ENCODE results near the gene ERBIN. TPM values are rescaled to one million over a fixed set of nuclear protein-coding genes. Genes with fewer than 3 reads are reported as not detected.

Gene ERBIN
- total RNA-seq, 4 donors from 2014 or later, result 78.2 to 104 (median 95.3) TPM

DNA sequence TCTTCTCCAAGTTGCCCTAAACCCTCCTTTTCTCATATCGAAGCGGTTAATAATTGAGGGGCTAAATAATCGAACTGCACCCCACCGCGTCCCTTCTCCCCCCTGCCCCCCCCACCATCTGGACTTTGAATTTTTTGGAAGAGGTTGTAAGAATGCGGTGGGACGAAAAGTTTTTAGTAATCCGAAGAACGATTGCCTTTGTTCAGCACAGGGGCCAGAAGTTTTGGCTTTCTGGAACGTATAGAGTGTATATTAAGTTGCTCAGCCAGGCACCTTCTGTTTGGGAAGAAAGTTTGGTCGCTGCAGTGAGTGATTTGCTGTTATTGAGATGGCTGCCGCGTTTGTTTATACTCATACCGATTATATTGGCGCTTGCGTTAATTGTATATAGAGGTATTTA is 518 bp downstream of the ERBIN start:
- intact Hi-C loops (cut with DNase I; ENCODE audit: low total_unique reads), result loop anchor here (5.0 kb wide), 1 partner anchor 215 kb away; the partner anchor contains the start of gene SREK1
- no peak for TF ChIP-seq POLR2A (IDR thresholded peaks at IDR 0.05)
- TF ChIP-seq, protein P1, sequence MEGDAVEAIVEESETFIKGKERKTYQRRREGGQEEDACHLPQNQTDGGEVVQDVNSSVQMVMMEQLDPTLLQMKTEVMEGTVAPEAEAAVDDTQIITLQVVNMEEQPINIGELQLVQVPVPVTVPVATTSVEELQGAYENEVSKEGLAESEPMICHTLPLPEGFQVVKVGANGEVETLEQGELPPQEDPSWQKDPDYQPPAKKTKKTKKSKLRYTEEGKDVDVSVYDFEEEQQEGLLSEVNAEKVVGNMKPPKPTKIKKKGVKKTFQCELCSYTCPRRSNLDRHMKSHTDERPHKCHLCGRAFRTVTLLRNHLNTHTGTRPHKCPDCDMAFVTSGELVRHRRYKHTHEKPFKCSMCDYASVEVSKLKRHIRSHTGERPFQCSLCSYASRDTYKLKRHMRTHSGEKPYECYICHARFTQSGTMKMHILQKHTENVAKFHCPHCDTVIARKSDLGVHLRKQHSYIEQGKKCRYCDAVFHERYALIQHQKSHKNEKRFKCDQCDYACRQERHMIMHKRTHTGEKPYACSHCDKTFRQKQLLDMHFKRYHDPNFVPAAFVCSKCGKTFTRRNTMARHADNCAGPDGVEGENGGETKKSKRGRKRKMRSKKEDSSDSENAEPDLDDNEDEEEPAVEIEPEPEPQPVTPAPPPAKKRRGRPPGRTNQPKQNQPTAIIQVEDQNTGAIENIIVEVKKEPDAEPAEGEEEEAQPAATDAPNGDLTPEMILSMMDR (IDR thresholded peaks at IDR 0.05), result no peak
- H3K4me3 ChIP-seq (ENCODE audit: low read depth, poor library complexity, severe bottlenecking), result peak overlapping the region; percentile 87
- no peak for DNase-seq (ENCODE audit: low spot score in 2 of 2)
- WGBS, 2 donors, result 0 to 1% methylated on average over 16 of the region's 16 CpGs

DNA sequence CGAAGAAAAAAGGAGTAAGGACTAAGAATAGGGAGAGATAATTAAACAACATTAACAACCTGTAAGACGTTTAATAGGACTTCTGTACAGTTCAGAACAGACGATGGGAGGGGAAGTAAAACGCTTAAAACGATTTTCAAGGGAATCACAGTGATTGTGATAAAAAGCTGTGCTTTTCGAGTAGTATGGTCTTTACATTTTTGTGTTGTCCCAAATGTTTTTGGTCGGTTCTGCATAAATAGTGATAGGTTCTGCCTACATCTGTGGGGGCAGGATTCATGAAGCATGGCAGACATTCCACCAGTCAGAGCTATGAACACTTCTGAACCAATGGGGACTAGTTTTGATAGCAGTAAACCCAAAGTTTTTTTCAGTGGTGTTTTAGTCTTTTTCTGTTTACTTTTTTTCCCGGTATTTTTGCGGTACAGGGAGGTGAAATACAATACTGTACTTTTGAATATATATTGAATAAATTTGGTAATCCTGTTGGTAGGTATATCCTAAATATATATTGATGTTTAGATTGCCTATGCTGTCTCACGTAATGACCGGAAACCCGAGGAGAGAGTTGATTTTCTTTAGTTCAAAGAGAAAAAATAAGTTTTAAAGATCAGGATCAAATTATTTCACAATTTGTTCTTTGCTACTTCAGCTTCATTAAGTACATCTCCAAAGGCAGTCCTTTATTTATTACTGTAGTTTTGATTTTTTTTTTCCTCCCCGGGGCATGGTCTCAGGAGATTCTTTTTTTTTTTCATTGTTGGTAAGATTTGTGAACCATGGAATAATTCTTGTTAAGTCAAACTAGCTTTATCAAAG is 1.3 kb downstream of the ERBIN start:
- 0% methylated on average over 13 of the region's 13 CpGs for WGBS, 2 donors
- DNase-seq (ENCODE audit: low spot score in 2 of 2), result peak in 1 of 2 donors; percentile 19
- peak overlapping the region; percentile 87 for H3K4me3 ChIP-seq (ENCODE audit: low read depth, poor library complexity, severe bottlenecking)
- intact Hi-C loops (cut with DNase I; ENCODE audit: low total_unique reads), result loop anchor here (5.0 kb wide), 1 partner anchor 215 kb away; the partner anchor contains the start of gene SREK1
- TF ChIP-seq POLR2A (IDR thresholded peaks at IDR 0.05), result no peak
- TF ChIP-seq, protein P1 (IDR thresholded peaks at IDR 0.05), result no peak

DNA sequence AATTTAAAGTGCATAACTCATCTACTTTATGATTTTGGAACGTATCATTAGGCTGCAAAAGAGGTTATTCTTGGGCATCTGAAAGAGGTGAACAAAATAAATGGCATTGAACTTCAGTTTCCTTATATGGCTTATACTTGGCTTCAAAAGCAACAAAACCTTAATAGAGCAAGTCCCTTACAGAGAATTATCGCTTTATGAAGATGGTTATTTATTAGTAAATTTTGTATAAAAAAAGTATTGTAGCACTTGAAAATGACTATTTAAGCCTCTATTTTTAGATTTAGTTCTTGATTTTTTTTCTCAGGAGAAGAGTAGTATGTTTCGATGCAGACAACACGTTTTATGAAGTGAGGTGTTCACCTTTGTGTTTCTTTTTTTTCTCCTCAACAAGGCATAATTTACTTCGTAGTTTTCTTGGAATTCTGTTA is 2.0 kb downstream of the ERBIN start:
- intact Hi-C loops (cut with DNase I; ENCODE audit: low total_unique reads), result loop anchor here (5.0 kb wide), 1 partner anchor 214 kb away; the partner anchor contains the start of gene SREK1
- no peak for TF ChIP-seq POLR2A (IDR thresholded peaks at IDR 0.05)
- TF ChIP-seq, protein P1 (IDR thresholded peaks at IDR 0.05), result no peak
- no peak for DNase-seq (ENCODE audit: low spot score in 2 of 2)
- H3K4me3 ChIP-seq (ENCODE audit: low read depth, poor library complexity, severe bottlenecking), result no peak overlapping the region
- WGBS, 2 donors, result 10 to 12% methylated on average over 5 of the region's 5 CpGs

DNA sequence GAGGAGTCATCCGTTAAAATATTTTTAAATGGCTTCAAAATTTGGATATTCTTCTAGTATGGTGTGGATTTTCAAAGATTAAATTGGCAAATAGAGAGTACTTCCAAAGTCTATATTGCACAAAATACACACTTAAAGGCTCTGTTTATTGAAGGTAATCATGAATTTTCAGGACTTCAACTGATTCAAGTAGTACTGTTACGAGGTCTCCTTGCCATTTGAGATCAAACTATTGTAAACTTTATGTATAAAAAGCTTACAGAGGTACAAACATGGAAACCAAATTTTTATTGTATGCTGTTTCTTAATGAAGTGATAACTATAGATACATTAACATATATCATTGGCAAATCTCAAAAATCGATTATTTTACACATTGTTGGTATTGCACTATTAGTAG is 2.5 kb downstream of the ERBIN start:
- TF ChIP-seq, protein P1 (IDR thresholded peaks at IDR 0.05), result no peak
- no peak for TF ChIP-seq POLR2A (IDR thresholded peaks at IDR 0.05)
- WGBS, 2 donors, result 56 to 59% methylated on average over 3 of the region's 3 CpGs
- intact Hi-C loops (cut with DNase I; ENCODE audit: low total_unique reads), result loop anchor here (5.0 kb wide), 1 partner anchor 213 kb away; the partner anchor contains the start of gene SREK1
- no peak for DNase-seq (ENCODE audit: low spot score in 2 of 2)
- no peak overlapping the region for H3K4me3 ChIP-seq (ENCODE audit: low read depth, poor library complexity, severe bottlenecking)

DNA sequence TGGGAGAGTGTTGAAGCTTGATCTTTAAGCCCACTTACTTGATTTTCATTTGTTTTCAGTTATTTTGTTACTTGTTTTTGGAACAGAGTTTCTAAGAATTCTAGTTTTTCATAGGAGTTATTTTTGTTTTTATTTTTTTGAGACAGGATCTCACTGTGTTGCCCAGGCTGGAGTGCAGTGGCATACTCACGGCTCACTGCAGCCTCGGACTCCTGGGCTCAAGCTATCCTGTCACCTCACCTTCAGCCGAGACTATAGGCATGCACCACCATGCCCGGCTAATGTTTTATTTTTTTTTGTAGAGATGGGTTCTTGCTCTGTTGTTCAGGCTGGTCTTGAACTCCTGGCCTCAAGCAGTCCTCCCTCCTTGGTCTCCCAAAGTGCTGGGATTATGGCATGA is 6.3 kb downstream of the ERBIN start:
- intact Hi-C loops (cut with DNase I; ENCODE audit: low total_unique reads), result no loop called here
- no peak overlapping the region for H3K4me3 ChIP-seq (ENCODE audit: low read depth, poor library complexity, severe bottlenecking)
- no peak for DNase-seq (ENCODE audit: low spot score in 2 of 2)
- TF ChIP-seq, protein P1 (IDR thresholded peaks at IDR 0.05), result no peak
- TF ChIP-seq POLR2A (IDR thresholded peaks at IDR 0.05), result no peak
- 95 to 96% methylated on average over 4 of the region's 4 CpGs for WGBS, 2 donors
